Esophagus squamous epithelium (tissue), 4 donors: ENCODE data around the gene CDK2.

Experiments used
- POLR2A ChIP-seq, 4 donors: fragments of 450-650 bp; IDR thresholded peaks; one replicate each; pipeline ENCODE4 v1.6.1; 2017; ENCODE audit warnings: antibody characterized with exemption in 4 of 4, mild to moderate bottlenecking in 4 of 4, moderate library complexity in 3 of 4
- TF ChIP-seq, protein P1 (sequence below), 6 experiments: fragments of 450-650 bp in 4 of 6; fragments of 200-600 bp in 2 of 6; sonication (generic) in 2 of 6; IDR thresholded peaks; one replicate each; pipeline ENCODE4 v1.5.1; 2016 to 2019; ENCODE audit warnings: antibody characterized with exemption in 6 of 6, mild to moderate bottlenecking in 4 of 6, moderate library complexity in 4 of 6

DNA sequence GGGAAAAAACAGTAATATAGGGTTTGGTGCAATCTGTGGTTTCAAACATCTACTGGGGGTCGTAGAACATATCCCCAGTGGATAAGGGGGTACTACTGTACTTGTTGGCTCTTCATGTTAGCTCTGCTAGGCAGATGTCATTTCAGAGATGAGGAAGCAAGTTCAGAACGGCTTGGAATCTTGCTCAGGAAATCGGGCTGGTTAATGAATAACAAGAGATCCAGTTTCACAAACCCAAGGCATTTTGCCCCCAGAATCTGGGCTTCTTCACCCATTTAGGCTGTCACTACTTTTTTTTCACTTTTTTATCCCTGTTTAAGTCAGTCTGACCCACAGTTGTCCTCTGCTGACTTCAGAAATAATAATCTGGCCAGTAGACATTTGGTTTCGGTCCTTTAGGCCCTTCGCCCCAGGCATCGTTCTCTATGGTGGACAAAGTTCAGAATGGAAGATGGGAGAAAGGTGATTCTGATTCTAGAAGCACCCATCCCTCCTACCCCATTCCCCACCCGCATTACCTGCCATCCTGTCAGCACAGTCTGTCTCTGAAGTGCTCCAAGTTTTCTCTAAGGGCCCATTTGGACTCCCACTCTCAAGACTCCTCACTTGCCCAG is 35.0 kb downstream of the CDK2 start:
- TF ChIP-seq, protein P1, sequence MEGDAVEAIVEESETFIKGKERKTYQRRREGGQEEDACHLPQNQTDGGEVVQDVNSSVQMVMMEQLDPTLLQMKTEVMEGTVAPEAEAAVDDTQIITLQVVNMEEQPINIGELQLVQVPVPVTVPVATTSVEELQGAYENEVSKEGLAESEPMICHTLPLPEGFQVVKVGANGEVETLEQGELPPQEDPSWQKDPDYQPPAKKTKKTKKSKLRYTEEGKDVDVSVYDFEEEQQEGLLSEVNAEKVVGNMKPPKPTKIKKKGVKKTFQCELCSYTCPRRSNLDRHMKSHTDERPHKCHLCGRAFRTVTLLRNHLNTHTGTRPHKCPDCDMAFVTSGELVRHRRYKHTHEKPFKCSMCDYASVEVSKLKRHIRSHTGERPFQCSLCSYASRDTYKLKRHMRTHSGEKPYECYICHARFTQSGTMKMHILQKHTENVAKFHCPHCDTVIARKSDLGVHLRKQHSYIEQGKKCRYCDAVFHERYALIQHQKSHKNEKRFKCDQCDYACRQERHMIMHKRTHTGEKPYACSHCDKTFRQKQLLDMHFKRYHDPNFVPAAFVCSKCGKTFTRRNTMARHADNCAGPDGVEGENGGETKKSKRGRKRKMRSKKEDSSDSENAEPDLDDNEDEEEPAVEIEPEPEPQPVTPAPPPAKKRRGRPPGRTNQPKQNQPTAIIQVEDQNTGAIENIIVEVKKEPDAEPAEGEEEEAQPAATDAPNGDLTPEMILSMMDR (IDR thresholded peaks at IDR 0.05), result no peak
- no peak for TF ChIP-seq POLR2A (IDR thresholded peaks at IDR 0.05)
